ENCODE measurements around the gene CNNM2. TPM values are rescaled to one million over a fixed set of nuclear protein-coding genes. Genes with fewer than 3 reads are reported as not detected.

The CNNM2 gene
- polyA plus RNA-seq, 1 of the 3 experiments (the other 2 are of a cell fraction), result 4.0 TPM

GRCh38 chr10:102926842-102927241, 8.7 kb downstream of the CNNM2 start:
- Histone ChIP-seq H3K36me3 (replicated peaks in 1 of 2; ENCODE audit: control insufficient read depth in 1 of 2, insufficient read depth in 2 of 2, low read length in 1 of 2) (no peaks in the 10 kb centered on the region), H3K9ac (no peak overlapping the region), H3K9me3 (peaks cover under 1% of the 10 kb centered on the region; the same call in 1 of the 2 replicates), H3K79me2 (ENCODE audit: insufficient read depth) (no peaks in the 10 kb centered on the region), H3K9me2 (no peaks in the 10 kb centered on the region), H4K20me1 (ENCODE audit: insufficient read depth) (no peaks in the 10 kb centered on the region), H3K4me1 (ENCODE audit: control insufficient read depth in 1 of 2, insufficient read depth in 2 of 2, low read depth in 1 of 2, low read length in 1 of 2) (peaks cover 0 to 4% of the 10 kb centered on the region in 2 experiments; a peak in 1 of 4 replicates), H3F3A (replicated peaks; ENCODE audit: insufficient read depth) (no peaks in the 10 kb centered on the region), H2AFZ (ENCODE audit: low read depth) (no peak overlapping the region), H3K4me2 (no peak overlapping the region), H3K27ac (ENCODE audit: low read depth in 2 of 2, low read length in 1 of 2) (no peak overlapping the region), H3K4me3 (ENCODE audit: low read depth in 2 of 2, low read length in 1 of 2) (no peak overlapping the region), H3K27me3 (ENCODE audit: insufficient read depth) (no peaks in the 10 kb centered on the region)
- CTCF ChIA-PET, result no interaction called here
- POLR2A ChIA-PET, result no interaction called here
- TF ChIP-seq RAD21 (IDR thresholded peaks at IDR 0.05; ENCODE audit: low read length) (no peak), NRF1 (IDR thresholded peaks at IDR 0.05; ENCODE audit: low read depth, low read length) (no peak), TCF12 (IDR thresholded peaks at IDR 0.05) (no peak), MXI1 (IDR thresholded peaks at IDR 0.05; ENCODE audit: low read depth, low read length) (no peak)
- 91% methylated on average over 6 of the region's 6 CpGs for WGBS (ENCODE audit: low lambda C conversion rate)
- DNase-seq, result no peak

- 89% methylated on average over 12 of the region's 12 CpGs for WGBS (ENCODE audit: low lambda C conversion rate)
- H3K4me3 ChIP-seq (ENCODE audit: low read depth in 2 of 2, low read length in 1 of 2), result no peak overlapping the region
- no peak for TF ChIP-seq TEAD4 (IDR thresholded peaks at IDR 0.05; ENCODE audit: borderline replicate concordance, insufficient read depth)
- TF ChIP-seq USF2 (IDR thresholded peaks at IDR 0.05; ENCODE audit: borderline replicate concordance, low read depth, low read length), result no peak
- no peak for TF ChIP-seq NRF1 (IDR thresholded peaks at IDR 0.05; ENCODE audit: low read depth, low read length)
- no peak for TF ChIP-seq NFIC (IDR thresholded peaks at IDR 0.05; ENCODE audit: borderline replicate concordance)
- no peak for TF ChIP-seq ZBTB33 (IDR thresholded peaks at IDR 0.05; ENCODE audit: borderline replicate concordance, low read depth)
- no peak for TF ChIP-seq RFX5 (IDR thresholded peaks at IDR 0.05; ENCODE audit: low read length)
- TF ChIP-seq GATA2 (CRISPR knock-in tag; IDR thresholded peaks at IDR 0.05), result no peak
- TF ChIP-seq SIN3A (IDR thresholded peaks at IDR 0.05; ENCODE audit: borderline replicate concordance, low read depth, low read length), result no peak
- no peak for TF ChIP-seq FOXM1 (IDR thresholded peaks at IDR 0.05; ENCODE audit: low read depth)
- no peak for TF ChIP-seq CTCF (IDR thresholded peaks at IDR 0.05)
- TF ChIP-seq GABPA (IDR thresholded peaks at IDR 0.05; ENCODE audit: low read depth), result no peak
- TF ChIP-seq REST (IDR thresholded peaks at IDR 0.05; ENCODE audit: low read depth, low read length), result no peak
- no peak for TF ChIP-seq PBX3 (IDR thresholded peaks at IDR 0.05)
- TF ChIP-seq FOSL2 (IDR thresholded peaks at IDR 0.05; ENCODE audit: borderline replicate concordance, low read depth), result no peak
- TF ChIP-seq RXRA (IDR thresholded peaks at IDR 0.05; ENCODE audit: borderline replicate concordance, low read depth), result no peak
Observed at GRCh38 chr10:102927311-102928010, 9.4 kb downstream of the CNNM2 start.

More at GRCh38 chr10:102927311-102928010, 9.4 kb downstream of the CNNM2 start:
- Histone ChIP-seq H3K9ac (no peak overlapping the region), H3K4me1 (ENCODE audit: control insufficient read depth in 1 of 2, insufficient read depth in 2 of 2, low read depth in 1 of 2, low read length in 1 of 2) (no peaks in the 10 kb centered on the region), H4K20me1 (ENCODE audit: insufficient read depth) (no peaks in the 10 kb centered on the region), H2AFZ (ENCODE audit: low read depth) (no peak overlapping the region), H3F3A (replicated peaks; ENCODE audit: insufficient read depth) (no peaks in the 10 kb centered on the region), H3K27ac (ENCODE audit: low read depth in 2 of 2, low read length in 1 of 2) (no peak overlapping the region), H3K79me2 (ENCODE audit: insufficient read depth) (no peaks in the 10 kb centered on the region), H3K27me3 (ENCODE audit: insufficient read depth) (no peaks in the 10 kb centered on the region), H3K9me2 (no peaks in the 10 kb centered on the region), H3K4me2 (no peak overlapping the region), H3K36me3 (replicated peaks in 1 of 2; ENCODE audit: control insufficient read depth in 1 of 2, insufficient read depth in 2 of 2, low read length in 1 of 2) (no peaks in the 10 kb centered on the region), H3K9me3 (no peaks in the 10 kb centered on the region)
- CTCF ChIA-PET, result no interaction called here
- POLR2A ChIA-PET, result no interaction called here
- DNase-seq, result no peak

Data from SK-N-SH (cell line).